Stomach (tissue), 4 donors: ENCODE data around the gene FXN.

ENCODE experiments used
- POLR2AphosphoS5 ChIP-seq, 3 donors: sonication (generic); formaldehyde crosslinking; IDR thresholded peaks; one replicate each; pipeline ENCODE4 v1.6.1; 2016; ENCODE audit warnings: antibody characterized with exemption in 3 of 3
- TF ChIP-seq, protein P1 (sequence below), 7 experiments: fragments of 450-650 bp in 4 of 7; fragments of 200-600 bp in 3 of 7; sonication (generic) in 3 of 7; IDR thresholded peaks; one replicate each; pipeline ENCODE4 v1.5.1; 2016 to 2019; ENCODE audit warnings: antibody characterized with exemption in 7 of 7, control low read depth in 2 of 7, mild to moderate bottlenecking in 1 of 7

DNA sequence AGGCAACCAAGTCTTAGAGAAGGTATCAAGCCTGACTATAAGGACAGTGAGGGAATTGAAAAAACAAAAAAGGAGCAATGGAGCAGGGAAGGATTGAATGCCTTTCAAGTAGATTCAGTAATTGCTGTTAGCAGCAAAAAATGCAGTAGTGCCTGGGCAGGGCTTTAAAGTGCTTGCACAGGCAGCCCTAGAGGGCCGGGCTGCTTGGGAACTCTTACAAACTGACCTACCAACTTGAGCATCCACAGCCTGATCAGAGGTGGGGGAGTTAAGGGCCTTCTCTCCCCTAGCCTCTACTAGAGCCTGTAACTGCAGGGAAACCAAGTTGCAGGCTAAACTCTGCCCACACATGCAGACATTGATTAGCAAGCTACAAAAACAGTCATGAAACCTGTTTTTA lies 19.4 kb downstream of the FXN start:
- TF ChIP-seq POLR2AphosphoS5 (IDR thresholded peaks at IDR 0.05), result no peak
- TF ChIP-seq, protein P1, sequence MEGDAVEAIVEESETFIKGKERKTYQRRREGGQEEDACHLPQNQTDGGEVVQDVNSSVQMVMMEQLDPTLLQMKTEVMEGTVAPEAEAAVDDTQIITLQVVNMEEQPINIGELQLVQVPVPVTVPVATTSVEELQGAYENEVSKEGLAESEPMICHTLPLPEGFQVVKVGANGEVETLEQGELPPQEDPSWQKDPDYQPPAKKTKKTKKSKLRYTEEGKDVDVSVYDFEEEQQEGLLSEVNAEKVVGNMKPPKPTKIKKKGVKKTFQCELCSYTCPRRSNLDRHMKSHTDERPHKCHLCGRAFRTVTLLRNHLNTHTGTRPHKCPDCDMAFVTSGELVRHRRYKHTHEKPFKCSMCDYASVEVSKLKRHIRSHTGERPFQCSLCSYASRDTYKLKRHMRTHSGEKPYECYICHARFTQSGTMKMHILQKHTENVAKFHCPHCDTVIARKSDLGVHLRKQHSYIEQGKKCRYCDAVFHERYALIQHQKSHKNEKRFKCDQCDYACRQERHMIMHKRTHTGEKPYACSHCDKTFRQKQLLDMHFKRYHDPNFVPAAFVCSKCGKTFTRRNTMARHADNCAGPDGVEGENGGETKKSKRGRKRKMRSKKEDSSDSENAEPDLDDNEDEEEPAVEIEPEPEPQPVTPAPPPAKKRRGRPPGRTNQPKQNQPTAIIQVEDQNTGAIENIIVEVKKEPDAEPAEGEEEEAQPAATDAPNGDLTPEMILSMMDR (IDR thresholded peaks at IDR 0.05), result no peak
